DND-41 (cell line): ENCODE results near the gene TEX44.

Experiments used
- EZH2 ChIP-seq: IDR thresholded peaks from 3 replicates; pipeline ENCODE4 v1.6.1; 2012; ENCODE audit warnings: borderline replicate concordance, low read depth, mild to moderate bottlenecking, moderate library complexity, low read length, inconsistent platforms; ENCODE audit not compliant: severe bottlenecking
- TF ChIP-seq, protein P1 (sequence below): IDR thresholded peaks from 2 replicates; pipeline ENCODE4 v1.5.1; 2012; ENCODE audit warnings: borderline replicate concordance, low read length, moderate library complexity, mild to moderate bottlenecking; ENCODE audit not compliant: poor library complexity, severe bottlenecking; ENCODE audit errors: extremely low read depth

GRCh38 chr2:231592636-231593145, at the start of gene TEX44:
- TF ChIP-seq, protein P1, sequence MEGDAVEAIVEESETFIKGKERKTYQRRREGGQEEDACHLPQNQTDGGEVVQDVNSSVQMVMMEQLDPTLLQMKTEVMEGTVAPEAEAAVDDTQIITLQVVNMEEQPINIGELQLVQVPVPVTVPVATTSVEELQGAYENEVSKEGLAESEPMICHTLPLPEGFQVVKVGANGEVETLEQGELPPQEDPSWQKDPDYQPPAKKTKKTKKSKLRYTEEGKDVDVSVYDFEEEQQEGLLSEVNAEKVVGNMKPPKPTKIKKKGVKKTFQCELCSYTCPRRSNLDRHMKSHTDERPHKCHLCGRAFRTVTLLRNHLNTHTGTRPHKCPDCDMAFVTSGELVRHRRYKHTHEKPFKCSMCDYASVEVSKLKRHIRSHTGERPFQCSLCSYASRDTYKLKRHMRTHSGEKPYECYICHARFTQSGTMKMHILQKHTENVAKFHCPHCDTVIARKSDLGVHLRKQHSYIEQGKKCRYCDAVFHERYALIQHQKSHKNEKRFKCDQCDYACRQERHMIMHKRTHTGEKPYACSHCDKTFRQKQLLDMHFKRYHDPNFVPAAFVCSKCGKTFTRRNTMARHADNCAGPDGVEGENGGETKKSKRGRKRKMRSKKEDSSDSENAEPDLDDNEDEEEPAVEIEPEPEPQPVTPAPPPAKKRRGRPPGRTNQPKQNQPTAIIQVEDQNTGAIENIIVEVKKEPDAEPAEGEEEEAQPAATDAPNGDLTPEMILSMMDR, result no peak
- TF ChIP-seq EZH2, result no peak
